HG03159 (cell line): Measurements from ENCODE around the gene PARD3B.

Experiments used
- ATAC-seq: cut with Tn5 transposase; IDR thresholded peaks from one replicate; pipeline ENCODE4 v1.9.1; 2021; ENCODE audit warnings: mild to moderate bottlenecking, moderate library complexity; ENCODE audit not compliant: unreplicated experiment

PARD3B gene

GRCh38 chr2:205570648-205571047, 1025.4 kb downstream of the PARD3B start:
- no peak for ATAC-seq

DNA sequence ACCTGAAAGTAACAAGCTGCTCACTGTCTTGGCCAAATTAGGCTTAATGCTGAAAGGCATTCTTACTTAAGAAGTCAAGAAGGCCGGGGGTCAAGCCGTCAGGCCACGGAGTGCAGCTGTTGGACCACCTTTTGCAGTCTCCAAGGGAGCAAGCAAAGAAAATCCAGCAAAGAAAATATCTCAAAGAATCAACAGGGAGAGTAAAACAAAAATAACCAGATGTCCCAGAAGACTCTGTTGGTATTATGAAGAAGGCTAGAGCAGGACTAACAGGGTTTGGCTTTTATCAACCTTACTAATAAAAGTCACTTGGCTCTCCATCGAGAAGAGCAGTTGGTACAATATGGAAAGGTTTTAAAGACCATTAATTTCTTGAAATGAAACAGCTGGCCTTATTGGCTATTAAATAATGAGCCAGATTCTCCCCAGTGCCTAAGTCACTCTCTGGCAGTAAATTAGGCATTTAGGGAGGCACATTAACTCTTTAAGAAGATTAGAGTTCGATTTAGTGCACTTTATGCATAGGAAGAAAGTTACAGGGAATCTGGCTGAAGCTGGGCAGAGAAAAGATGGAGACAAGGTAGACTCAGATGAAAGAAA, 1026.2 kb downstream of the PARD3B start:
- no peak for ATAC-seq

- ATAC-seq = no peak
These were observed 1028.7 kb downstream of the PARD3B start for GRCh38 chr2:205574001-205574400.

- no peak for ATAC-seq
These were observed 1034.1 kb downstream of the PARD3B start for GRCh38 chr2:205579335-205579734.

GRCh38 chr2:205580212-205580987, 1035.1 kb downstream of the PARD3B start:
- ATAC-seq = no peak

GRCh38 chr2:205582366-205582765, 1037.1 kb downstream of the PARD3B start:
- no peak for ATAC-seq

DNA sequence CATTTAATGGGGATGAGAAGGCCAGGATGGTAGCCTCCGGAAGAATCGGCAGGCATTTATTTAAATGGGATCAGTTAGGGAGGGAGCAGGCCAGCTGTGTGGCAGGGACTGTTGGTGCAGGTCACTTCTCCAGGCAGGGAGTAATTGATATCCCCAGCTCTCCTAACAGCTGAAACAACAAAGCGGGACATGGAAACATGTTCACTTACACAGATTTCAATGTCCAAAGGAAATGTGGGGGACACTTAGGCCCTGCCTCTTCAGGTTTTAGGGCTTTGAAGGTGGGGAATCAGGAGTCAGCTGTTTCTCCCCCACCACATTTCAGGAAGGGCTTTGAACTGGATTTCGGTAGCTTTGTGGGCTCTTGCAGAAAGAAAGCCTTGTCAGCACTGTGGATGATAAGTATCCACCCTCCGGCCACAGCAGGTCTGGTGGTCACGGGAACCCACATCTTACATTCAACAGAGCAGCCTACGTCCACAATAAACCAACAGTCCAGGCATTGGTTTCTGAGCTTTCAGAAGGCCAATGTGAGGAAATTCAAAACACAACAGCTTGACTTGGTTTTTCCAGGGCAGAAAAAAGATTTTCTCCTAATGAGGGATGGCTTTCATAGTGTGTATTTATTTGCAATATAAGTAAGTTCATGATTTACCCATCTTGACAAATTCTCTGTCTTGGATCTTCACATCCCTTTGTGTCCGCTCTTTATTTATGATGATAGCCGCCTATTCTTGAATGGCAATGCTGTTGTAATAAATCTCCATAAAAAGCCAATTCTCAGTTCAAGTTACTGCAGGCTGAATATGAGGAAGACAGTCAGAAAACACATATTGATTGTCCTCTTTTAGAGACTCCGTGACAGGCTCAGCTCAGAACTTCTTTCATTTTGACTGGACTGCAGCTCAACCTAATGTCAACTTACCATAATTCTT, 1040.4 kb downstream of the PARD3B start:
- no peak for ATAC-seq

GRCh38 chr2:205586626-205587025, 1041.4 kb downstream of the PARD3B start:
- no peak for ATAC-seq

- no peak for ATAC-seq
These were observed 1044.2 kb downstream of the PARD3B start for GRCh38 chr2:205589479-205589878.

GRCh38 chr2:205590759-205591158, 1045.5 kb downstream of the PARD3B start:
- no peak for ATAC-seq

- ATAC-seq = no peak
These were observed 1048.6 kb downstream of the PARD3B start for GRCh38 chr2:205593891-205594290.

DNA sequence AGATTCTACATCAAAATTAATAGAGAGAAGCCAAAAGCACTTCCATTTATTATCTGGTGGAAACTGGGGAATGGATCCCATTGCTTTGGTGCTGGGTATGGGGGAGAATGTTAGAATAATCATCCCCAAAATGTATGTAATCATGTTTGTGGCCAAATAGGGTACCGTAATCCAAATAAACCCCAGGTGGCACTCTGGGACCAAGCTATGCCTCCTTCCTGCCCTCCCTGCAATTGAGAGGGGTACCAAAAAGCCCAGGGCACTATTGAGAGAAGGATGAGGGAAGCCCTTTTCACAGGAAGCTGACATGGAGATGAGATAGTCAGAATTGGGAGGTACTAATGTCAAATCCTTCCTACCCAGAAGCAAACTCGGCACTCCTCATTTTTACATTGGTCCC, 1051.3 kb downstream of the PARD3B start:
- no peak for ATAC-seq

DNA sequence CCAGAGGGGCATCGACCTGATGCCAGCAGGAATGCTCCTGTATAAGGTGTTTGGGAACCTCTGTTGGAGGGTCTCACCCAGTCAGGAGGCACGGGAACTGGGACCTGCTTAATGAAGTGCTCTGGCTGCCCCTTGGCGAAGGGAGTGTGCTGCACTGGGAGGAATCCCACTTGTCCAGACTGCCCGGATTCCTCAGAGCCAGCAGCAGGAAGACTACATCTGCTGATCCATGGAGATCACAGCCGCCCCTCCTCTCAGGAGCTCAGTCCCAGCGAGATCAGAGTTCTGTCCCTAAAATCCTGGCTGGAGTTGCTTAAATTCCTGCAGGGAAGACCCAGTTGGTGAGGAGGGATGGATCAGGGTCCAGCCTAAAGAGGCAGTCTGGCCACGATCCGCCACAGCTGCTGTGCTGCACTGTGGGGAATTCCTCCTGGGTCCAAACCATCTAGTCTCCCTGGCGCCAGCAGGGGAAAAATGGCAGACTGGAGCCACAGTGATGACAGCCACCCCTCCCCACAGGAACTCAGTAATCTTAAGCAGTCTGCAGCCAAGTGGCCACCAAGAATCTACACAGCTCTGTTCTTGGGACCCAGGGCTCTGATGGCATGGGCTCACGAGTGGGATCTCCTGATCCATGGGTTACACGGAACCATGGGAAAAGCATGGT, 1060.5 kb downstream of the PARD3B start:
- ATAC-seq = no peak

DNA sequence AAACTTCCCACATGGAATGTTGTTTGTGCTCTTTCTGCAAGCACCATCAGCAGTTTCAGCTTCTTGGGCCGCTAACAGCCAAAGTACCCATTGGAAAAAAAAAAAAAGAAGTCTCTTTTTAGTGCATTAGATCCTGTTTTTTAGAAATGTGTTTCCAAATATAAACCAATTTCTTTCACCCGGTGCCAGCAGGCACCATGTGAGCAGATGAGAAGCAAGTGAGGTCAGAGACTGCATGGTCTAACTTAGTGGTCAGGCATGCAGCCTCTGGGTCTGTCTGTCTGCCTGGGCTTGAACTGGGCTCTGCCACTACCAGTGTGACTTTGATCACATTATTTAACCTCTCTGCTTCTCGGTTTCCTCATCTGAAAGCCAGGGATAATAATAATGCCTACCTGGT, 1061.9 kb downstream of the PARD3B start:
- no peak for ATAC-seq

- ATAC-seq = no peak
These were observed 1063.8 kb downstream of the PARD3B start for GRCh38 chr2:205609113-205609512.

GRCh38 chr2:205610437-205610836, 1065.2 kb downstream of the PARD3B start:
- no peak for ATAC-seq

- no peak for ATAC-seq
These were observed 1067.4 kb downstream of the PARD3B start for GRCh38 chr2:205612636-205613035.

DNA sequence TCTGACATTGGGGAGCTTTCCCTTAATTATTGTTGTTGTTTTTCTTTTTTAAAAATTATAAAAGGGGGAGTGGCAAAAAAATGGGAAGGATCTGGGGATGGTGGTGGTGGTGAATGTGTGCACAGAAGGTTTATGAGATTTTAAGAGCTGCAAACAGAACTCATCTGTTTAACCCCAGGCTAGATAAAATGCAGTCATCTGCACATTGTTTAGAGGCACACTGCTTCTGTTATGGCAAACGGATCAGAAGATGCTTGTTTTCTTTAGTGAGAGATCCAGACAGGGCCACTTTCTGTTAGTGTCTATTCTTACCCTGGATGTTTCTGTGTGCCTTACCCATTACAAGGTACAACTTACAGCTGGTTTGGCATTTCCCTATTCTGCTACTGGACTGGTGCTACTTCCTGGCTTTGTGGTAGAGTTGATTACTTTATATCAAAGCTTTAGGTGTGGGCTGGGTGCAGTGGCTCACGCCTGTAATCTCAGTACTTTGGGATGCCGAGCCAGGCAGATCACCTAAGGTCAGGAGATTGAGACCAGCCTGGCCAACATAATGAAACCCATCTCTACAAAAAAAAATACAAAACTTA, 1068.8 kb downstream of the PARD3B start:
- ATAC-seq = no peak

DNA sequence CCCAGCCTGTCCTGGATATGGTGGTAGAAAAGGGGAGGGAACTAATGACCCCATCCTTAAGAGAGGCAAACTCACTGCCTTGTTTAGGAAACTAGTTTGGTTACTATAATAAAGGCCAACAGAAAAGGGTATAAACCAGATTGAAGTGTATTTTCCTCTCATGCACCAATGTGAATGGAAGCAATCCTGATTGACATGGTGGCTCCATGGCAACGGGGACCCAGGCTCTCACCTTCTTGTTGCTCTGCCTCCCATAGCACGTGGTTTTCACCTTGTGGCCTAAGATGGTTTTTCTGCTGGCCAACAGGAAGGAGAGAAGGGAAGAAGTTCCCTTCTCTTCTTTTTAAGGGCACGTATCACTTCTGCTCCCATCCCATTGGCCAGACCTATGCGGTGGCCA, 1069.7 kb downstream of the PARD3B start:
- no peak for ATAC-seq

DNA sequence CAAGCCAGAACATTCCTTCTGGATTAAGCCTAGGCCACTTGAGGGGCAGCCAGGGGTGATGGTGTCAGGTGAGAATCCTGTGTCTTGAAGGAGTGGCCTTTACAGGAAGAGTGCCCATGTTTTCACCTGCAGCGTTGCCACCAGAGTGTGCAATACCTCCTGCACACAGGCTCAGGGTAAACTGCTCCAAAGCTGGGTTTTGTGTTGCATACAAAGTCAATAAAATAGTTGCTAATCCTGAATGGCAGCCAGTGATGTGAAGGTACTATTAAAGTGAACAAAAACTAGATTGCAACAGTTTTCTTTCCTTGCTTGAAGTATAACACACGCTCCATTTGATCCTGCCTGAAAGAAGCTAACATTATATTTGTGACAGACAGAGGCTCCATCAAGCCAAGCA, 1072.6 kb downstream of the PARD3B start:
- no peak for ATAC-seq

DNA sequence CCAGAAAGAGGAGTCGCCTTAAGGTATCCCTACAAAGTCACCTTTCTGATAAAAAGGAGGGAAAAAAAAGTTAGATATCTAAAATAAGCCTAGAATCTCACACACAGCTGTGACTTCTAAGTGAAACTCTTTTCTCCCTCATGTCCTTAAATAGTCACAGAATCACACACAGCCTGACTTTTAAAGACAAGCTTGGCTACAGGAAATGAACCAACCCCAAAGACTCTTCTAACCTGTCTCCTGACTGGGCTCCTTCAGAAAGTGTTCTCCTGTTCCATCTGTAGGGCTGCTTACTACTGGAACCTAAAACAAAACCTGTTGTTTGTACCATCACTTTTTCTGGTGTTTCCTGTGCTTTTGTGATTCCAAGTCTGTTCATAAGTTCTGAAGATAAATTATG, 1074.3 kb downstream of the PARD3B start:
- ATAC-seq = no peak
